Measurements from ENCODE around the gene CA4. TPM values are rescaled to one million over a fixed set of nuclear protein-coding genes. Genes with fewer than 3 reads are reported as not detected.
"Not testable (repeated sequence)": the region's sequence is repeated elsewhere in the genome, so short reads cannot be mapped to it uniquely, and the experiment has no call there.

CA4 gene
- total RNA-seq, 1 donor from 2014 or later, result 13.4 TPM

- ATAC-seq (no peak), DNase-seq (ENCODE audit: missing footprints) (no peak)
- intact Hi-C loops (cut with DNase I), result no loop called here
These were observed 43.7 kb downstream of the CA4 start for GRCh38 chr17:60193482-60193881.

GRCh38 chr17:60194141-60194540 is 44.4 kb downstream of the CA4 start:
- ATAC-seq; DNase-seq (ENCODE audit: missing footprints); intact Hi-C loops (cut with DNase I): not testable (repeated sequence)

- DNase-seq (ENCODE audit: missing footprints); intact Hi-C loops (cut with DNase I); ATAC-seq: not testable (repeated sequence)
These were observed 48.9 kb downstream of the CA4 start for GRCh38 chr17:60198630-60199029.

GRCh38 chr17:60205782-60206181 is 56.0 kb downstream of the CA4 start:
- DNase-seq (ENCODE audit: missing footprints); intact Hi-C loops (cut with DNase I); ATAC-seq: not testable (repeated sequence)

GRCh38 chr17:60208302-60208701 is 58.5 kb downstream of the CA4 start:
- intact Hi-C loops (cut with DNase I); DNase-seq (ENCODE audit: missing footprints); ATAC-seq: not testable (repeated sequence)

Other genes with a start within 250 kb of the CA4 start
- gene RNFT1, start 185.2 kb upstream of the CA4 start, total RNA-seq, result 17.4 TPM
- gene HEATR6, start 71.1 kb upstream of the CA4 start, total RNA-seq, result 10.3 TPM
- 32.2 TPM for gene USP32, start 242.2 kb downstream of the CA4 start, total RNA-seq